Articular chondrocyte of knee joint (primary cell): Measurements from ENCODE around the gene PPP4C. TPM values are rescaled to one million over a fixed set of nuclear protein-coding genes. Genes with fewer than 3 reads are reported as not detected.

Experiments used
- total RNA-seq: library from RNA; depleted of rRNA; stranded (reverse); fragments of >200 nt; gene quantifications from 2 replicates; pipeline ENCODE4 v1.2.3, GENCODE V29; 2012

The PPP4C gene
- total RNA-seq: 144 and 150 TPM in 2 replicates

GRCh38 chr16:30075503-30076275, at the start of gene PPP4C:
TSS of gene PPP4C (plus strand) at chr16:30075994. CDS start at chr16:30076378, 384 bp downstream.

GRCh38 chr16:30030841-30031413, 44.9 kb upstream of the PPP4C start, which contains the start of gene TLCD3B:
TSS of gene TLCD3B (minus strand) at chr16:30031271. CDS start at chr16:30030527, 744 bp downstream.

GRCh38 chr16:30065102-30065942, 10.5 kb upstream of the PPP4C start, which contains the start of gene ALDOA:
TSS of gene ALDOA (plus strand) at chr16:30065760. CDS start at chr16:30066898, 1,138 bp downstream.

GRCh38 chr16:30091474-30092372, 15.9 kb downstream of the PPP4C start, which contains the start of gene TBX6:
TSS of gene TBX6 (minus strand) at chr16:30091924. CDS start at chr16:30091193, 731 bp downstream.

GRCh38 chr16:30096105-30096861, 20.5 kb downstream of the PPP4C start, which contains the start of gene YPEL3:
TSS of gene YPEL3 (minus strand) at chr16:30096213. CDS start at chr16:30095482, 731 bp downstream.

GRCh38 chr16:30113031-30113710, 37.4 kb downstream of the PPP4C start, which contains the start of gene GDPD3:
TSS of gene GDPD3 (minus strand) at chr16:30113537. CDS start at chr16:30113478, 59 bp downstream.

Other genes with a start within 250 kb of the PPP4C start
- gene CDIPT, start 212.8 kb upstream of the PPP4C start, total RNA-seq: 81.8 and 83.9 TPM in 2 replicates
- gene SEZ6L2, start 176.4 kb upstream of the PPP4C start, total RNA-seq: 1.8 and 2.6 TPM in 2 replicates
- gene ASPHD1, start 175.5 kb upstream of the PPP4C start, total RNA-seq: 3.1 and 4.8 TPM in 2 replicates
- gene KCTD13, start 149.8 kb upstream of the PPP4C start, total RNA-seq: 11.3 and 12.0 TPM in 2 replicates
- 74.1 and 77.0 TPM in 2 replicates for gene TMEM219, start 113.9 kb upstream of the PPP4C start, total RNA-seq
- 32.4 and 35.7 TPM in 2 replicates for gene TAOK2, start 102.1 kb upstream of the PPP4C start, total RNA-seq
- 4.1 and 5.4 TPM in 2 replicates for gene HIRIP3, start 80.4 kb upstream of the PPP4C start, total RNA-seq
- 26.7 and 26.9 TPM in 2 replicates for gene INO80E, start 79.8 kb upstream of the PPP4C start, total RNA-seq
- gene DOC2A, start 65.0 kb upstream of the PPP4C start, total RNA-seq: under 0.01 and 0.13 TPM in 2 replicates
- not detected in 2 replicates for gene C16orf92, start 52.8 kb upstream of the PPP4C start, total RNA-seq
- 0.11 and 0.26 TPM in 2 replicates for gene TLCD3B, start 44.7 kb upstream of the PPP4C start, total RNA-seq
- 828 and 846 TPM in 2 replicates for gene ALDOA, start 10.2 kb upstream of the PPP4C start, total RNA-seq
- 0.11 and 0.39 TPM in 2 replicates for gene TBX6, start 15.9 kb downstream of the PPP4C start, total RNA-seq
- gene YPEL3, start 20.2 kb downstream of the PPP4C start, total RNA-seq: 18.7 and 24.6 TPM in 2 replicates
- gene GDPD3, start 37.5 kb downstream of the PPP4C start, total RNA-seq: 0.54 and 1.4 TPM in 2 replicates
- 63.0 and 74.6 TPM in 2 replicates for gene MAPK3, start 47.2 kb downstream of the PPP4C start, total RNA-seq
- gene CORO1A, start 107.6 kb downstream of the PPP4C start, total RNA-seq: 1.2 and 1.3 TPM in 2 replicates
- 25.1 and 63.9 TPM in 2 replicates for gene BOLA2B, start 117.7 kb downstream of the PPP4C start, total RNA-seq
- gene SLX1A, start 117.9 kb downstream of the PPP4C start, total RNA-seq: 11.6 and 14.0 TPM in 2 replicates
- 2.8 and 3.1 TPM in 2 replicates for gene SULT1A3, start 123.3 kb downstream of the PPP4C start, total RNA-seq
- 1.9 and 4.1 TPM in 2 replicates for gene NPIPB13, start 172.5 kb downstream of the PPP4C start, total RNA-seq